Measurements from ENCODE around the gene PSAP. TPM values are rescaled to one million over a fixed set of nuclear protein-coding genes. Genes with fewer than 3 reads are reported as not detected.

The PSAP gene
- total RNA-seq, 2 experiments from 2014 or later, result 94.2 to 101 TPM

- intact Hi-C loops (cut with micrococcal nuclease), result no loop called here
- Mint-ChIP-seq H3K4me1 (ENCODE audit: low read depth) (peaks cover 3% of the 10 kb centered on the region), H3K36me3 (ENCODE audit: low read depth) (no peaks in the 10 kb centered on the region), H3K4me3 (no peak overlapping the region), H3K27me3 (no peaks in the 10 kb centered on the region), H3K9me3 (no peaks in the 10 kb centered on the region), H3K27ac (no peak overlapping the region)
- ChIA-PET CTCF (interaction anchor here (1.4 to 2.1 kb wide), 2 partner anchors 31 to 96 kb away, joined by 5 read pairs; partner anchors contain the start of gene VSIR), POLR2A (no interaction called here)
- DNase-seq (no peak), ATAC-seq (no peak)
- no peak for TF ChIP-seq CTCF (IDR thresholded peaks at IDR 0.05)
Measured at GRCh38 chr10:71804077-71804476, 47.0 kb downstream of the PSAP start.

DNA sequence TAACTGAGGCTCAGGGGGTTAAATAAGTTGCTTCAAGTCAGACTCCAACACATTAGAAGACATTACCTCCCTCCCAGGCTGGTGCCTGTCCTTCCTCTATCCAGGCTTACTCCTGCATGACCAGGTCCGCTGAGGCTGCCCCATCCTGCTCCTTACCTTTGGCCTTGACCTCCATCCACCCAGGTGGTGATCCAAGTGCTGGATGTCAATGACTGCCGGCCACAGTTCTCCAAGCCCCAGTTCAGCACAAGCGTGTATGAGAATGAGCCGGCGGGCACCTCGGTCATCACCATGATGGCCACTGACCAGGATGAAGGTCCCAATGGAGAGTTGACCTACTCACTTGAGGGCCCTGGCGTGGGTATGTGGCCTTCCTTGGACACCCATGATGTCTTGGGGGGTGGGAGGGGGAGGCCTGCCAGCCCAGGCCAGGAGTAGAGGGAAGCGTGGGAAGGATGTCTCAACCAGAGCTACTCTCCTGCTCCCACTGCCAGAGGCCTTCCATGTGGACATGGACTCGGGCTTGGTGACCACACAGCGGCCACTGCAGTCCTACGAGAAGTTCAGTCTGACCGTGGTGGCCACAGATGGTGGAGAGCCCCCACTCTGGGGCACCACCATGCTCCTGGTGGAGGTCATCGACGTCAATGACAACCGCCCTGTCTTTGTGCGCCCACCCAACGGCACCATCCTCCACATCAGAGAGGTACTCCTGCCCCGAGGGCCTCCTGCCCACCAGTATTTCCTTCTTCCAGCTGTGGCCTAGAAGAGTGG, 48.1 kb downstream of the PSAP start:
- no peaks in the 10 kb centered on the region for H3K36me3 Mint-ChIP-seq (ENCODE audit: low read depth)
- intact Hi-C loops (cut with micrococcal nuclease), result no loop called here
- no peak for ATAC-seq

GRCh38 chr10:71802235-71802634, 48.8 kb downstream of the PSAP start:
- intact Hi-C loops (cut with micrococcal nuclease), result no loop called here
- no peak for TF ChIP-seq CTCF (IDR thresholded peaks at IDR 0.05)
- no peaks in the 10 kb centered on the region for H3K9me3 Mint-ChIP-seq
- no peak overlapping the region for H3K4me3 Mint-ChIP-seq
- peaks cover 12% of the 10 kb centered on the region for H3K4me1 Mint-ChIP-seq (ENCODE audit: low read depth)
- H3K27me3 Mint-ChIP-seq, result no peaks in the 10 kb centered on the region
- no peaks in the 10 kb centered on the region for H3K36me3 Mint-ChIP-seq (ENCODE audit: low read depth)
- DNase-seq (no peak), ATAC-seq (no peak)
- no peak overlapping the region for H3K27ac Mint-ChIP-seq
- POLR2A ChIA-PET, result no interaction called here
- CTCF ChIA-PET, result interaction anchor here (0.9 kb wide), 1 partner anchor 193 kb away, joined by 3 read pairs; no protein-coding TSS in a partner anchor

More for the DNA sequence above, 48.1 kb downstream of the PSAP start:
- no peak for TF ChIP-seq CTCF (IDR thresholded peaks at IDR 0.05)
- Mint-ChIP-seq H3K4me1 (ENCODE audit: low read depth) (peaks cover 6% of the 10 kb centered on the region), H3K4me3 (no peak overlapping the region), H3K27ac (no peak overlapping the region), H3K27me3 (no peaks in the 10 kb centered on the region), H3K9me3 (no peaks in the 10 kb centered on the region)
- POLR2A ChIA-PET, result no interaction called here
- no peak for DNase-seq
- CTCF ChIA-PET, result no interaction called here

DNA sequence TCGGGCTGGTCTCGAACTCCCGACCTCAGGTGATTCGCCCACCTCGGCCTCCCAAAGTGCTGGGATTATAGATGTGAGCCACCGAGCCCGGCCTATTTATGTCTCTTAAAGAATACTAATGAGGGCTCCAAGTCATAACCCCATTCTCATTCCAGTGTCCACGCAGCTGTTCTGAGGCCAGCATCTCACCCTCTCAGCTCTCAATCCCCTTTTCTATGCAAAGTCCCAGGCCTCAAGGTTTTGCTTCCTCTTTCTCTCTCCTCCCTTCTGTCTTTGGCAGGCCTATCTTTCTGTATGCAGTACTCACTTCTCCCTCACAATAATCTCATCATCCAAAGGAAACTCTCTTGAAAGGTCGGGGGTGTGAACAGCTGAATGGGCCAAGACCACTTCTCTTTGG, 49.7 kb downstream of the PSAP start:
- ChIA-PET CTCF (interaction anchor here (1.5 kb wide), 1 partner anchor 11 kb away, joined by 4 read pairs; no protein-coding TSS in a partner anchor), POLR2A (no interaction called here)
- DNase-seq (no peak), ATAC-seq (no peak)
- H3K4me1 Mint-ChIP-seq (ENCODE audit: low read depth), result peaks cover 21% of the 10 kb centered on the region
- no peak overlapping the region for H3K27ac Mint-ChIP-seq
- no peaks in the 10 kb centered on the region for H3K27me3 Mint-ChIP-seq
- intact Hi-C loops (cut with micrococcal nuclease), result no loop called here
- no peak for TF ChIP-seq CTCF (IDR thresholded peaks at IDR 0.05)
- no peaks in the 10 kb centered on the region for H3K36me3 Mint-ChIP-seq (ENCODE audit: low read depth)
- no peak overlapping the region for H3K4me3 Mint-ChIP-seq
- no peaks in the 10 kb centered on the region for H3K9me3 Mint-ChIP-seq

Measured in activated CD8-positive, alpha-beta T cell treated with anti-CD3 and anti-CD28 coated beads for 36 hours (primary cell).